ENCODE data around the gene SLC25A47. TPM values are rescaled to one million over a fixed set of nuclear protein-coding genes. Genes with fewer than 3 reads are reported as not detected.

The SLC25A47 gene
- total and polyA plus RNA-seq, 2 donors (not counting 3 experiments of a cell fraction or from before 2014, with no cell fraction given), result not detected

GRCh38 chr14:100291305-100292075 is 31.6 kb upstream of the SLC25A47 start:
- FAIRE-seq, result no peak
- ChIA-PET CTCF (interaction anchor here (0.8 to 1.6 kb wide), 3 partner anchors 11 to 86 kb away, joined by 3 to 4 read pairs (median 4); no protein-coding TSS in a partner anchor), POLR2A (no interaction called here)
- Histone ChIP-seq H2AFZ (ENCODE audit: low read depth, low read length) (no peak overlapping the region), H3K4me3 (replicated peaks in 1 of 3; ENCODE audit: insufficient read depth in 1 of 3, low read depth in 1 of 3, low read length in 3 of 3) (no peak overlapping the region), H3K79me2 (ENCODE audit: control insufficient read depth, insufficient read depth, low read length) (no peaks in the 10 kb centered on the region), H3K9me3 (replicated peaks; ENCODE audit: control insufficient read depth, insufficient read depth, low read length) (no peaks in the 10 kb centered on the region), H3K9me1 (replicated peaks; ENCODE audit: control insufficient read depth, extremely low read depth, insufficient read depth, low read length) (no peaks in the 10 kb centered on the region), H3K9ac (replicated peaks; ENCODE audit: extremely low read depth, insufficient read depth, low read length) (no peak overlapping the region), H3K27ac (ENCODE audit: insufficient read depth, low read depth, low read length) (no peak overlapping the region), H4K20me1 (replicated peaks; ENCODE audit: control insufficient read depth, extremely low read depth, insufficient read depth, low read length) (no peaks in the 10 kb centered on the region), H3K27me3 (ENCODE audit: control insufficient read depth in 2 of 2, insufficient read depth in 2 of 2, low read length in 2 of 2) (no peaks in the 10 kb centered on the region), H3K4me1 (ENCODE audit: control insufficient read depth, extremely low read depth, insufficient read depth, low read length) (no peaks in the 10 kb centered on the region), H3K36me3 (ENCODE audit: control insufficient read depth in 2 of 2, extremely low read depth in 1 of 2, insufficient read depth in 2 of 2, low read length in 2 of 2) (peaks cover 0 to 35% of the 10 kb centered on the region in 2 experiments), H3K4me2 (ENCODE audit: insufficient read depth, low read length) (no peak overlapping the region)
- no peak for DNase-seq (ENCODE audit: low read depth, low spot score)
- TF ChIP-seq MAX (IDR thresholded peaks at IDR 0.05; ENCODE audit: insufficient read depth, insufficient read length), result no peak
- no peak for TF ChIP-seq MYC (IDR thresholded peaks at IDR 0.05; ENCODE audit: low read depth, low read length)
- no peak for TF ChIP-seq JUN (IDR thresholded peaks at IDR 0.05; ENCODE audit: borderline replicate concordance, insufficient read depth, insufficient read length, low read depth)
- TF ChIP-seq POLR2AphosphoS5 (IDR thresholded peaks at IDR 0.05; ENCODE audit: insufficient read depth, low read depth, low read length), result no peak
- BruUV-seq (replicated peaks), result TSS peak; percentile 8
- dilution Hi-C loops (cut with MboI; ENCODE audit: extremely low pct_ligation_motif_present, low sequenced_read_pairs) (no loop called here), intact Hi-C loops (cut with micrococcal nuclease) (no loop called here)

- H3K79me2 ChIP-seq (ENCODE audit: control insufficient read depth, insufficient read depth, low read length), result no peaks in the 10 kb centered on the region
- dilution Hi-C loops (cut with MboI; ENCODE audit: extremely low pct_ligation_motif_present, low sequenced_read_pairs), result no loop called here
- no peaks in the 10 kb centered on the region for H3K4me1 ChIP-seq (ENCODE audit: control insufficient read depth, extremely low read depth, insufficient read depth, low read length)
- no peaks in the 10 kb centered on the region for H3K9me1 ChIP-seq (replicated peaks; ENCODE audit: control insufficient read depth, extremely low read depth, insufficient read depth, low read length)
- H3K4me3 ChIP-seq (replicated peaks in 1 of 3; ENCODE audit: insufficient read depth in 1 of 3, low read depth in 1 of 3, low read length in 3 of 3), result no peak overlapping the region
- H3K9ac ChIP-seq (replicated peaks; ENCODE audit: extremely low read depth, insufficient read depth, low read length), result no peak overlapping the region
- TF ChIP-seq EZH2 (IDR thresholded peaks at IDR 0.05; ENCODE audit: borderline replicate concordance, low read depth, low read length, severe bottlenecking) (no peak), CTCF (IDR thresholded peaks at IDR 0.05; ENCODE audit: extremely low read depth in 1 of 2, insufficient read depth in 1 of 2, low read depth in 1 of 2, low read length in 2 of 2) (no peak), FOS (IDR thresholded peaks at IDR 0.05; ENCODE audit: borderline replicate concordance, insufficient read depth, low read length) (no peak), GATA2 (IDR thresholded peaks at IDR 0.05; ENCODE audit: insufficient read depth, insufficient read length, low read depth, low read length) (no peak), JUN (IDR thresholded peaks at IDR 0.05; ENCODE audit: borderline replicate concordance, insufficient read depth, insufficient read length, low read depth) (no peak), MYC (IDR thresholded peaks at IDR 0.05; ENCODE audit: low read depth, low read length) (no peak), POLR2A (IDR thresholded peaks at IDR 0.05; ENCODE audit: low read depth, low read length) (no peak), POLR2AphosphoS5 (IDR thresholded peaks at IDR 0.05; ENCODE audit: insufficient read depth, low read depth, low read length) (no peak), MAX (IDR thresholded peaks at IDR 0.05; ENCODE audit: insufficient read depth, insufficient read length) (no peak)
- POLR2A ChIA-PET, result no interaction called here
- no peaks in the 10 kb centered on the region for H3K27me3 ChIP-seq (ENCODE audit: control insufficient read depth in 2 of 2, insufficient read depth in 2 of 2, low read length in 2 of 2)
- FAIRE-seq (no peak), DNase-seq (ENCODE audit: low read depth, low spot score) (no peak)
- H3K4me2 ChIP-seq (ENCODE audit: insufficient read depth, low read length), result no peak overlapping the region
- intact Hi-C loops (cut with micrococcal nuclease), result no loop called here
- no peaks in the 10 kb centered on the region for H4K20me1 ChIP-seq (replicated peaks; ENCODE audit: control insufficient read depth, extremely low read depth, insufficient read depth, low read length)
- no TSS peak for BruUV-seq (replicated peaks)
- H3K9me3 ChIP-seq (replicated peaks; ENCODE audit: control insufficient read depth, insufficient read depth, low read length), result no peaks in the 10 kb centered on the region
- H3K36me3 ChIP-seq (ENCODE audit: control insufficient read depth in 2 of 2, extremely low read depth in 1 of 2, insufficient read depth in 2 of 2, low read length in 2 of 2), result peaks cover 0 to 39% of the 10 kb centered on the region in 2 experiments
- CTCF ChIA-PET, result interaction anchor here (0.8 to 1.6 kb wide), 2 partner anchors 11 to 85 kb away, joined by 3 to 4 read pairs; no protein-coding TSS in a partner anchor
- H2AFZ ChIP-seq (ENCODE audit: low read depth, low read length), result no peak overlapping the region
- no peak overlapping the region for H3K27ac ChIP-seq (ENCODE audit: insufficient read depth, low read depth, low read length)
These were observed 30.8 kb upstream of the SLC25A47 start for GRCh38 chr14:100292301-100292775.
